HG02885 (cell line): ENCODE results near the gene MRRF.
"Not testable (repeated sequence)": the region's sequence is repeated elsewhere in the genome, so short reads cannot be mapped to it uniquely, and the experiment has no call there.

Experiments
- ATAC-seq: cut with Tn5 transposase; IDR thresholded peaks from one replicate; pipeline ENCODE4 v1.9.1; 2021; ENCODE audit warnings: mild to moderate bottlenecking; ENCODE audit not compliant: unreplicated experiment, poor library complexity

The MRRF gene

GRCh38 chr9:122327175-122327574 is 62.5 kb downstream of the MRRF start:
- ATAC-seq = no peak

DNA sequence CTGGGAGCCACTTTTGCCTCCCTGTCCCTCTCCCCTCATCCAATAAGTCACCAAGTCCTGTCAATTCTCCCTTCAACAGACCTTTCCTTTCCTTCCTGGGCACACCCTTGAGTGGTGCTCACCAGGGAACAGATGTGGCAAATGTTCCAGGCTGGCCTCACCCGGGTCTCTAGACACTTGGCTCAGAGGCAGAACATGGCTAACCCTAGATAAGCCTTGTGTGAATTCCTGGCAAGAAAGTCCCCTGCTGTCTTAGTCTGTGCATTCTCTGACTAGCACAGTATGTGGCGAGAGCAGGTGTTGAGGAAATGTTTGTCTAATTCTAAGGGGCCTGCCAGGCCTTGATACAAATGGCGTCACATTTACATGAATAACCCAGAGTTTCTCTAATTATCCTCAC is 64.9 kb downstream of the MRRF start:
- no peak for ATAC-seq

- ATAC-seq = not testable (repeated sequence)
These were observed 65.8 kb downstream of the MRRF start for GRCh38 chr9:122330466-122330865.

GRCh38 chr9:122331523-122331927 is 66.8 kb downstream of the MRRF start:
- no peak for ATAC-seq

DNA sequence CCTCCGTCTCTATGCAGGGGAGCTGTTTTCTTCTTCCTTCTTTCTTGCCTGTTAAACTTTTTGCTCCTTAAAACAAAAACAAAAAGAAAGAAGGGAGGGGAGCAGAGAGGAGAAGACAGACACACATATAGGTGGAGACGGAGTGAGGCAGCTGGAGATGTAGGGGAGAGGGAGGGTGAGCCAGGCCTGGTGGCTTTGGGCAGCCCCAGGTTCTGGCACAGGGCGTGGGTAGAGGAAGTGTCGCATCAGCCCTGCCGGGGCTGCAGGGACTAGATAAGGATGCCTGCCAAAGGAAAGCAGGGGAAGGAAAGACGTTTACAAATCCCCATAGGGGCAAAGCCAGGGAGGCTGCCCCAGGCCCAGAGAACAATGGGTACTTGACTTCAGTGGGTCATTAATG is 67.4 kb downstream of the MRRF start:
- no peak for ATAC-seq

- no peak for ATAC-seq
These were observed 68.0 kb downstream of the MRRF start for GRCh38 chr9:122332644-122333043.

DNA sequence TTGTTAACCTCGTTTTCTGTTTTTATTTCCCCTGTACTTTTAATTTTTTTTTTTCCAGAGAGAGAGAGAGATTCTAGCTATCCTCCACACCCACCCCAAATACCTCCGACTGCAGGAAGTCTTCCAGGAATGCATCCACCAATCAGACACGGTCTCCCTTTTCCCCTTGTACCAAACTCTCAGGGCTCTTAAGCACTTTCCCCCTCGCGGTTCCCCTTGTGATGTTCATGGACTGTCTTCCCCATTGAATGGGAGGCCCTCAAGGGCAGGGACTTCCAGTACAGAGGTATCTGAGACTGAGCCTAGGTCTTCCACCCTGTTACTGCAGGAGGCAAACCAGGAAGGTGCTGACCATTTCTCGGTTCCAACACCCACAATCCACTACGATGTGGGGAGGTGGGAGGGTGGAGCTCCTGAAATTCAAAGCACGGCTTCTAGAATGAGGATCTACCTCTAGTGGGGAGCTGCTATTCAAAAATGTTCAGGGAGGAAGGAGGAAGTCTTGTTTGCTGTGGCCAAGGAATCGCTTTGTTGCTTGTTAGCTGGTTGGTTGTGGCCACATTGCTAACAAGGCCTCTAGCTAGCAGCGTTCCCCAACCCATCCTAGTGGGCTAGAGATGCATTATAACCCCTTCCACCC is 68.6 kb downstream of the MRRF start:
- ATAC-seq = no peak

DNA sequence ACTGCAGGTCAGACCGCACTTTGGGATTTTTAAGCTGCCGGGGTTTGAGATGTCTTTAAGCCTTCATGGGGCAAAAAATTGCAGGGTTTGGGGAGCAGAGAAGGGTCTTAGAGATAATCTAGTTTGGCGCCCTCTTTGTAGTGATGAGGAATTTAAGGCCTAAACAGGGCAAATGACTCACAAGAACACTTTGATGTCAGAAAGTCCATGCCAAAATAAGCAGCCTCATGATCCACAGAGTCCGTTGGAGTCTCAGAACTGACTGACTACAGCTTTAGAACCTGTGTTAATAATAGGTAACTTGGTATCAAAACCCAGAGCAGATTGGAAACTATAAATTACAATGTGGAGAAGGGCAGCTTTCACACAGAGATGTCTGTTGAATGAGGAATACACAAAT is 70.2 kb downstream of the MRRF start:
- no peak for ATAC-seq

- ATAC-seq = no peak
These were observed 71.5 kb downstream of the MRRF start for GRCh38 chr9:122336189-122336588.

GRCh38 chr9:122336866-122337555 is 72.3 kb downstream of the MRRF start:
- ATAC-seq = no peak

DNA sequence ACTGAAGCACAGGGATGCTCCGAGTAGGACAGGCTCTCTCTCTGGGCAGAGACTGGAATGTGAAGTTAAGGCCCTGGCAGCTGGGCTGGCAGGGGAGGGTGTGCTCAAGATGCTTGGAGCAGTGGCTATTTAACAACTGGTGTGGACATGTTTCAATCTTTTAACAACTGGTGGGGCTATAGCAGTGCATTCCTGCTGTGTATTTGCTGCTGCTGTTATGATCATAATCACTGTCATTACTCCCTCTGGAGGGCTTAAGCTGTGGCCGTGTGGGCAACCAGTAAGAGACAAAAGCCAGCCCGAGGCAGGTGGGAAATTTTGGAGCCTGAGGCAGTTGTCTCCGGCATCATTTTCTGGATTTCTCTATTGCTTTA is 72.9 kb downstream of the MRRF start:
- ATAC-seq = no peak

- ATAC-seq = no peak
These were observed 73.9 kb downstream of the MRRF start for GRCh38 chr9:122338536-122338935.

GRCh38 chr9:122338994-122339393 is 74.3 kb downstream of the MRRF start:
- ATAC-seq = no peak

- no peak for ATAC-seq
These were observed 74.9 kb downstream of the MRRF start for GRCh38 chr9:122339579-122339978.

GRCh38 chr9:122340161-122340560 is 75.5 kb downstream of the MRRF start:
- no peak for ATAC-seq

DNA sequence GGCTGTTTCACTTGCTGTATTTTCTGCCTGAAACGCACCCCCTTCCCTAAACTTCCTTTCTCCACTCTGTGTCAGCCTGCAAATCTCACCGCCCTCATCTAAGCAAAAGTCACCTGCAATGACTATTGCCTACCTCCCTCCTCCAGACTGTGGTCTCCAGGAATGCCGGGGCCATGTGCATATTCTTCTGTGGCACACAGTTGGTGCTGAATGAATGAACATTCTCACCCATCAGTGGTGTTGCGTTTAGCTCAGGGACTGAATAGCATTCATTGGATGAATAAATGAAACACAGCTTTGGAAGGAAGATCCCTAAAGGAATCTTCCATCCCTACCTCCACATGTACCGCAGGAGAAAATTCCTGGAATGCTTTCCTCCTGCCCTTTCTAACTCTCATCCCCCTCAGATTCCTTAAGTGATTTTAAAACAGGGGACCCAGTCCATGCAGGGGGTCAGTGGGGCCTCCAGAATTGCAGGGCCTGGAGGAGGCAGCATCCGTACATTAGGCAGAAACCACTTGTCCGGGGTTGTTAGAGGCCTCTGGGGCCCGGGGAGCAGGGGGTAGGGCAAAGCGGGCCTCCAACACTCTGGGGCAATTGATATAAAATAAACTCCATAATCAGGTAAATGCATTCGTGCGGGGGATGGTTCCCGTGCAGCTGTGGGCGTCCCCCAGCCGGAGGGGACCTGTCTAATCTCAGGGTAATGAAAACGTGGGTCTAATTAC is 77.8 kb downstream of the MRRF start:
- no peak for ATAC-seq

DNA sequence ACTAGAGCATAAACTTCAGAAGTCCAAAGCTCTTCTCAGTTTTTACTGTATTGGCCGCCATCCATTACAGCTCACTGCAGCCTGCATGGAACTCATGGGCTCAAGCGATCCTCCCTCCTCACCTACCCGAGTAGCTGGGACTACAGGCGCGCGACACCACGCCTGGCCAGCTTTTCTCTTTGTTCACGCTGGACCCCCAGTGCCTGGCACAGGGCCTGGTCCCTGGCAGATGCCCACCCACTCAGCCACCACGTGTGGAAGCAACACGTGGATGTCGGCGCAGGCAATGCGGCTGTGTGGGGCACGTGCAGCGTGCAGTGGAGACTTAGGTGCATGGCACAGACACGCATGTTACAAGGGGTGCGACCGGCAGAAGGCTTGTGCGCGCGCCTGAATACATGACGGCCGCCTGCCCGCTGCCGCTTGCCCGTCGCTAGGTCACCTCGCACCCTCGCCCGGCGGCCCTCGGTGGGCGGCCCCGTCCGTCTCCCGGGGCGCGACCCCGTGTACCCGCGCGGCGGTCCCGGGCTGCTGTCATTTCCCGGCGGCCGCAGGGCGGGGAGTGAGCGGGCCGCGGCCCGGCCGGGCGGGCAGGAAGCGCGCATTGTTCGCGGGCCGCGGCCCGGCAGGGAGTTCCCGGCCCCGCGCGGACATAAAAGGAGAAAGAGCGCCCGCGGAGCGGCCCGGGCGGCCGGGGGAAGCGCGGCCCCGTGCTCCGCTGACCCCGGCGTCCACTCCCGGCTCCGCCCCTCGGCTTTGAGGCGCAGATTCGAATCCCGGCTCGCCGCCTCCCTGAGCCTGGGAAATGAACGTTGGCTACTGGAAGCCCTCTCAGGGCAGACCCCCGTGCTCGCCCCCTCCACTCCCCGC is 82.0 kb downstream of the MRRF start:
- ATAC-seq = peak; percentile 43

DNA sequence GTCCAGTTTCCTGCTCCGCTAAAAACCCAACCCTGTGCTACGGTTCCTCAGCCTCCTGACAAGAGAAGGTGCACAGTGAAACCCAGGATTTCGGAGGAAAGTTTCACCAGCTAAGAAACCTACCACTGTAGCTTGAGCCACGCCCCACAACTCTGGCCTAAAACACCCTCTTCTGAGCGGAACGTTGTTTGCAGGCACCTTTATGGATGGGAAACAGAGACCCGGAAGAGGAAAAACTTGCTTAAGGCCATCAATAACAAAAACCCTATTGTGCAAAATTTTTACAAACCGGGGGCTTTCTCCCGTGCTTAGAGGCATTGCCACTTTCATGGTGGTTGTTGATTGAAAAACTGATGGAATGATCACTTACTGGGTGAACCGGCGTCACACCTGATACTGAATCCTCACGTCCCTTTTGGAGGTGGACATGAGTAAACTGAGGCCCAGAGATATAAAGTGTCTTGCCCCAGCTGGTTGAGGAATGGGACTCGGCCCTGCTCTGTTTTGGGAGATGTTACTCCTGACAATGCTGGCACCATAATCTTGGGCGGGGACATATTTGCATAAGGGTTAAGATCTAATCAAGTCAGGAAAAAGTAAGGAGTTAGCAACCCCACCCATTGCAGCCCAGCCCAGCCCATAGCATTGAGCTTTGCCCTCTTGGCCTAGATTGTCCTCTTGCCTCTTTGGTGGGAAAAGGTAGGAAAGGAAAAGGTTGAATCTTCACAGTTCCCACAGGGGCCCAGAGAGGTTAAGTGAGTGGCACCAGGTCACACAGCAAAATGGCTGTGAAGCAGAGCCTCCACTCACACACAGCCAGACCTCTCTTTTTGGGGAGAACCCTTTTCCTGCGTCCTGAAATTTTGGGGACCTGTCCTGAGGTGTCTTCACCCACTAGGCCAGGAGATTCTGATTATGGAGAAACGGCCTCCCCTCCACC is 82.9 kb downstream of the MRRF start:
- ATAC-seq = no peak

DNA sequence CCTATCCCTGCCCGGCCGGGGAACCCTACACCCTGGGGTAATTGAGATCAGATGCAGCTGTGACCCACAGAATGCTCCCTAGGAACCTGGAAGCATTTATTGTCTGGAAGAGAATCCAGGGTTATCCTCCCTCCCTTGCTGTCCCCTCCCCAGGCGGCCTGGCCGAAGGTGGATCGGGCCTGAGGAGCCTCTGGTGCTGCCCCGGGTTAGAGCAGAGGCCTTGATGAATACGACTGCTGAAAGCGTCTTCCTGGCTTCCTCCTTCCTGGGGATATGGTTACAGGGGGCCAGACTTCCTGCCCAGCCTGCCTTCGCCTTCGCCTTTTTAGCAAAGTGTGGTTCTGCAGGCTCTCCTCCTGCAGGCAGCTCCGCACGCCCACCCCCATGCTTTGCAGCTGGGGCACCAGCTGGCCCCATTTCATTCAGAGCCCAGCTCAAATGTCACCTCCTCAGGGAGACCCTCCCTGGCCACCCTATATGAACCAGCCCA is 83.7 kb downstream of the MRRF start:
- no peak for ATAC-seq
